ENCODE measurements around the gene HIRIP3.

GRCh38 chr16:29972500-29972899 lies 22.9 kb downstream of the HIRIP3 start:
- TF ChIP-seq, protein P1, sequence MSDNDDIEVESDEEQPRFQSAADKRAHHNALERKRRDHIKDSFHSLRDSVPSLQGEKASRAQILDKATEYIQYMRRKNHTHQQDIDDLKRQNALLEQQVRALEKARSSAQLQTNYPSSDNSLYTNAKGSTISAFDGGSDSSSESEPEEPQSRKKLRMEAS (IDR thresholded peaks at IDR 0.05; ENCODE audit: low read depth, low read length), result no peak
- TF ChIP-seq CTCF (IDR thresholded peaks at IDR 0.05; ENCODE audit: low read depth, low read length), result no peak
